SK-N-SH treated with all-trans-retinoic acid at 6 μM for 48 hours (cell line): ENCODE results near the gene CDH22.

Source experiments
- ARNTL ChIP-seq: fragments of 450-650 bp; formaldehyde crosslinking; IDR thresholded peaks from 2 replicates; pipeline ENCODE4 v1.5.0; 2020; ENCODE audit warnings: low read depth, mild to moderate bottlenecking, moderate library complexity, borderline replicate concordance
- ESRRG ChIP-seq: fragments of 250-450 bp; sonication (Bioruptor Pico); IDR thresholded peaks from 2 replicates; pipeline ENCODE4 v1.6.1; 2021; ENCODE audit warnings: mild to moderate bottlenecking
- ISL1 ChIP-seq: fragments of 250-450 bp; sonication (Bioruptor Pico); IDR thresholded peaks from 2 replicates; pipeline ENCODE4 v2.1.2; 2022; ENCODE audit warnings: mild to moderate bottlenecking, moderate library complexity
- ZNF70 ChIP-seq: fragments of 450-650 bp; formaldehyde crosslinking; IDR thresholded peaks from 2 replicates; pipeline ENCODE4 v1.5.0; 2020; ENCODE audit warnings: mild to moderate bottlenecking, moderate library complexity

GRCh38 chr20:46171909-46172308 lies 136.4 kb downstream of the CDH22 start:
- TF ChIP-seq ARNTL (CRISPR knock-in tag) (no peak), ISL1 (no peak), ZNF70 (CRISPR knock-in tag) (no peak), ESRRG (CRISPR knock-in tag) (no peak)
